ENCODE data around the gene LGALSL.

DNA sequence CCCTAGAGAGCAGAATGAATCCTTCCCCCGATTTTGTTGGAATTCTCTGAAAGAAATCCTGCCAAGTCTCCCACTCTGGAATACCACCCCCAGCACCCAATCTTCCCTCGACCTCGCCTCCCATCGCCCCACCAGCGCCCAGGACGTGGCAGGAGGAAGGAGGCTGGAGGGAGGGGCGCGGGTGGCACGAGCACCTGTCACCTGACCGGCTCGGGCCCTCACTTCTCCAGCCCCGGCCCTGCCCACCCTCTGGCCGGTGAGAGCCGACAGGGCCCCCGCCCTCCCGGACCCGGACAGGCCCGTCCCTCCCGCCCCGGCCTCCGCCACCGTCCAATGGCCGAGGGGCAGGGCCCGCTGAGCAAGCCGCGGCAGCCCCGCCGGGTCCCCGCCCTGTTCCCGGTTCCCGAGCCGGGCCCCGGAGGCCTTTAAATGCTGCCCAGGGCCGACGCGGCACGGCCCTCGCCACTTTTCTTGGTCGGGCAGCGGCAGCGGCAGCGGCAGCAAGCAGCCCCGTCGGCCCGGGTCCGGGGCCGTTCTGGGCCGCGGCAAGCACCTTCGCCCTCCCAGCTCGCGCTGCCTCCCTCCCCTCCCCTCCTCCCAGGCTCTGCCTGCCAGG is at the start of gene LGALSL:
- TF ChIP-seq, protein P1, sequence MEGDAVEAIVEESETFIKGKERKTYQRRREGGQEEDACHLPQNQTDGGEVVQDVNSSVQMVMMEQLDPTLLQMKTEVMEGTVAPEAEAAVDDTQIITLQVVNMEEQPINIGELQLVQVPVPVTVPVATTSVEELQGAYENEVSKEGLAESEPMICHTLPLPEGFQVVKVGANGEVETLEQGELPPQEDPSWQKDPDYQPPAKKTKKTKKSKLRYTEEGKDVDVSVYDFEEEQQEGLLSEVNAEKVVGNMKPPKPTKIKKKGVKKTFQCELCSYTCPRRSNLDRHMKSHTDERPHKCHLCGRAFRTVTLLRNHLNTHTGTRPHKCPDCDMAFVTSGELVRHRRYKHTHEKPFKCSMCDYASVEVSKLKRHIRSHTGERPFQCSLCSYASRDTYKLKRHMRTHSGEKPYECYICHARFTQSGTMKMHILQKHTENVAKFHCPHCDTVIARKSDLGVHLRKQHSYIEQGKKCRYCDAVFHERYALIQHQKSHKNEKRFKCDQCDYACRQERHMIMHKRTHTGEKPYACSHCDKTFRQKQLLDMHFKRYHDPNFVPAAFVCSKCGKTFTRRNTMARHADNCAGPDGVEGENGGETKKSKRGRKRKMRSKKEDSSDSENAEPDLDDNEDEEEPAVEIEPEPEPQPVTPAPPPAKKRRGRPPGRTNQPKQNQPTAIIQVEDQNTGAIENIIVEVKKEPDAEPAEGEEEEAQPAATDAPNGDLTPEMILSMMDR (IDR thresholded peaks at IDR 0.05) = no peak
- TF ChIP-seq POLR2A (IDR thresholded peaks at IDR 0.05) (no peak), EP300 (IDR thresholded peaks at IDR 0.05) (no peak)

Data from stomach (tissue), 4 donors.